Hematopoietic multipotent progenitor cell treated with erythropoietin and hydrocortisone succinate and interleukin-3 and kit ligand, for 17 days (in vitro differentiated cells): ENCODE results near the gene VASN.
"Not testable (repeated sequence)": the region's sequence is repeated elsewhere in the genome, so short reads cannot be mapped to it uniquely, and the experiment has no call there.

ENCODE experiments used
- DNase-seq: peaks from one replicate; pipeline ENCODE4 v3.0.0-alpha.2; 2015; ENCODE audit warnings: low spot score

VASN gene

DNA sequence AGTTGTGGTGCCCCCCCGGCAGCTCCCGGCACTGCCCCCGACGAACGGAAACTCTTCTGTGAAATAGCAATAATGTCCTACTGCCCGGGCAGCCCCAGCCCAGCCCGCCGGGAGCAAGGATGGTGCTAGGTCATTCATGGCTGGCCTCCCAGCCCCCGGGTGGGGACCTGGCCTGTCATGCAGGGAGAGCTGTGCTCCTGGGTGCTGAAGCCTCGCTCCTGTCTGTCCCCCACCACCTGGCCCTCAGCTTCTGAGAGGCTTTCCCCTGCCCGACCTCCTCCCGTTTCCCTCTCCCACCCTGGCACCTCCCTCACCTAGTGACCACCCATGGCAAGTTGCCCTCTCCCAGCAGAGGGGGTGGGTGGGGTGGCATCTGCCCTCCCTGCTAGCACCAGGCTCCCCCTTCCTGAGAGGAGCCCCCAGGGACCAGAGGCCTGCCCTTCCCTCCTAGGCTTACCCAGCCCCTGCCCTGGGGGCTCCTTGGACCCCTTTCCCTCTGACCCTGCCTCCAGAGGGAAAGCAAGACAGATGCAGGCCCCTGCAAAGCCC, 34.0 kb upstream of the VASN start:
- DNase-seq, result no peak

DNA sequence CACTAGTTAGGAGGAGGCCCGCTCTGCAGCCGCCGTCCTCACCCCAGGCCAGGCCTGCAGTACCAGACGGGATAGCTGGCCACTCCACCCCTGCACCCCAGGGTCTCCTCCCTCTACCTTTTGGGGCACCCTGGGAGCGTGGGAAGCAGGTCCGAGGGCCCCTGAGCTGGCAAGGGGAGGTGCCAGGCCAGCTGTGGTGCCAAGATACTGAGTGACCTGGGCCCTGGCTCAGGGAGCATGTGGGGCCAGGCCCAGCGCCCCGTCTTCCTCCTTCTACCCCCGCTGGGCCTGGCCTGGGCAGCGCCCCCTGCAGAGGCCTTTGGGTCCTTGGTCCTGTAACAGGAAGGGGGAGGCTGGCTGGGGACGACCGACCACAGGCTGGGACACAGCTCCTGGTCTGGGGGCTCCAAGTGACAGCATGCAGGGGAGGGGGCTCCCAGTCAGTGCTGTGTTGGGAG, 33.5 kb upstream of the VASN start:
- no peak for DNase-seq

GRCh38 chr16:4338712-4339299, 32.8 kb upstream of the VASN start:
- DNase-seq, result no peak

- no peak for DNase-seq
These were observed 32.2 kb upstream of the VASN start for GRCh38 chr16:4339455-4339854.

DNA sequence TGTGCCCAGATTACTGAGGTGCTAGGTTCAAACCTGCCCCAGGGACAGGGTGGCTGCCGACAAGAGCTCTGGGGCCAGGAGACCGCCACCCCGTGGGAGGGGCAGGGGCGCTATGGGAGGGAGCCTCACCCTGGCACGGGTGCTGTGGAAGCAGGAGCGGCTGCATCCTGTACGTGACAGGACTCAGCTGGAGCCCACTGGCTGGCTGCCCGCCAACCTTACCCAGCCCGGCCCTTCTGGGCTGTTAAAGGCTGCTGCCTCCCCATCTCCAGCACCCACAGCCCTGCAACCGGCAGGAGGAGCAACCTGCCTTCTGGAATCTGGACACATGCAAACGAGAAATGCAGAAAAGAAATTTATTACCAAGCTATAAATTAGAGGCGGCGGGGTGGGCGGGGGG, 31.7 kb upstream of the VASN start:
- no peak for DNase-seq

- DNase-seq, result no peak
These were observed 31.2 kb upstream of the VASN start for GRCh38 chr16:4340443-4340842.

GRCh38 chr16:4341250-4341649, 30.4 kb upstream of the VASN start:
- DNase-seq, result no peak

DNA sequence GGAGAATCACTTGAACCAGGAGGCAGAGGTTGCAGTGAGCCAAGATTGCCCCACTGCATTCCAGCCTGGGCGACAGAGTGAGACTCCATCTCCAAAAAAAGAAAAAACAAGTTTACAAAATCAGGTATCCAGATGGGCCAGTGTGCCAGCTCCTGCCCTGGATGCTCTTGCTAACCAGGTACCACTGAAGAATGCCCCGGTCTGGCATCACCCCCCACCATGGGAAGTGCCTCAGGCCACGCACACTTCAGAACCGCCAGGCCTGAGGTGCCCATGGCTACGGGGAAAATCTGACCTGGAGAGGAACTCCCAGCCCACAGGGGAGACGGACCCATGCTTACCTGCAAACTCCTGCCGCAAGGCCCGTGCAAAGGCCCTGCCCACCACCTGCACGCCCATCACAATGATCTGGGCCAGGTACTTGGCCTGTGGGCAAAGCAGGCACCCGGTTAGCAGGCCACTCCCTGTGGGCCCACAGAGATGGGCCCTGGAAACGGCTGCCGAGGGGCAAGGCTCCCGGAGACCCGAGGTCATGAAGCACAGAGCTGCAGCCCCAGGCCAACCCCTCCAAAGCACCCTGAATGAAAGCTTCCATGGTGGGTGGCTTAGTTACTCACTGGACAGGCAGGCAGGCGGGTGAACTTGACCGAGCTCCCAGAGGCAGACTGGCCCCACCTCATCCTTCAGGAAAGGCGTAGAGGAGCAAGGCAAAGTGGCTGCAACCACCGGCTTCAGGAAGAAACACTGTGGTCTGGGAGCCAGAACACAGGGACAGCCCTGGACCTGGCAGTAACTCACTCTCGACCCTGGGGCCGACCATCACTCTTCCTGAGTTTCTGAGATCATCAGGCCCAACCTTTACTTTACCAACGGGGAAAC, 28.5 kb upstream of the VASN start:
- no peak for DNase-seq

GRCh38 chr16:4344300-4344982, 27.2 kb upstream of the VASN start:
- not testable (repeated sequence) for DNase-seq

- no peak for DNase-seq
These were observed 26.4 kb upstream of the VASN start for GRCh38 chr16:4344983-4345835.

GRCh38 chr16:4345836-4346781, 25.5 kb upstream of the VASN start:
- no peak for DNase-seq

DNA sequence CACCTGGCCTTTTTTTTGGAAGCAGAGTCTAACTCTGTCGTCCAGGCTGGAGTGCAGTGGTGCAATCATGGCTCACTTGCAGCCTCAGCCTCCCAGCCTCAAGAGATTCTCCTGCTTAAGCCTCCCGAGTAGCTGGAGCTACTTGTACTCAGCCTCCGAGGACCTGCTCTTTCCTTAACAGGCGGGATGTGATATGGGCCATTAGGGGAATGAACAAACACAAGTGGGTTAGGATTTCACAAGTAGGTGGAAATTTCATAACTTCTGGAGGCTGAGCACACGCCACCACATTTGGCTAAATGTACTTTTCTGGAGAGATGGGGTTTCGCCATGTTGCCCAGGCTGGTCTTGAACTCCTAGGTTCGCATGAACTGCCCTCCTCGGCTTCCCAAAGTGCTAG, 24.6 kb upstream of the VASN start:
- DNase-seq, result no peak

- no peak for DNase-seq
These were observed 23.7 kb upstream of the VASN start for GRCh38 chr16:4347765-4348509.

DNA sequence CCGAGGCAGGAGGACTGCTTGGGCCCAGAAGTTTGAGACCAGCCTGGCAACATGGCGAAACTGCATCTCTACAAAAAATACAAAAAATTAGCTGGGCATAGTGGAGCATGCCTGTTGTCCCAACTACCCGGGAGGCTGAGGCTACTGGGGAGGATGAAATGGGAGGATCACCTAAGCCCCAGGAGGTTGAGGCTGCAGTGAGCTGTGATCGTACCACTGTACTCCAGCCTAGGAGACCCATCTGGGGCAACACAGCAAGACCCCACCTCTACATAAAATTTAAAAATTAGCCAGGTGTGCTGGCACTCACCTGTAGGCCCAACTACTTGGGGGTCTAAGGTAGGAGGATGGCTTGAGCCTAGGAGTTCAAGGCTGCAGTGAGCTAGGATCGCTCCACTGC, 22.3 kb upstream of the VASN start:
- DNase-seq, result no peak

DNA sequence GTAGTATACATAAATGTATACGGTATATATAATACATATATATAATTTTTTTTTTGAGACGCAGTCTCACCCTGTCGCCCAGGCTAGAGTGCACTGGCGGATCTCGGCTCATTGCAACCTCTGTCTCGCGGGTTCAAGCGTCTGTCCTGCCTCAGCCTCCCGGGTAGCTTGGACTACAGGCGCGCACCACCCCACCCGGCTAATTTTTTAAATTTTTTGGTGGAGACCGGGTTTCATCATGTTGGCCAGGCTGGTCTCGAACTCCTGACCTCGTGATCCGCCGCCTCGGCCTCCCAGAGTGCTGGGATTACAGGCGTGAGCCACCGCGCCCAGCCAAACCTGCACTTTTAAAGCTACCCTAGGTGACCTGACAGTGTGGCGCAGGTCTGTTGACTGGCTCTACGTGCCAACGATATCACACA, 21.3 kb upstream of the VASN start:
- DNase-seq, result no peak

DNA sequence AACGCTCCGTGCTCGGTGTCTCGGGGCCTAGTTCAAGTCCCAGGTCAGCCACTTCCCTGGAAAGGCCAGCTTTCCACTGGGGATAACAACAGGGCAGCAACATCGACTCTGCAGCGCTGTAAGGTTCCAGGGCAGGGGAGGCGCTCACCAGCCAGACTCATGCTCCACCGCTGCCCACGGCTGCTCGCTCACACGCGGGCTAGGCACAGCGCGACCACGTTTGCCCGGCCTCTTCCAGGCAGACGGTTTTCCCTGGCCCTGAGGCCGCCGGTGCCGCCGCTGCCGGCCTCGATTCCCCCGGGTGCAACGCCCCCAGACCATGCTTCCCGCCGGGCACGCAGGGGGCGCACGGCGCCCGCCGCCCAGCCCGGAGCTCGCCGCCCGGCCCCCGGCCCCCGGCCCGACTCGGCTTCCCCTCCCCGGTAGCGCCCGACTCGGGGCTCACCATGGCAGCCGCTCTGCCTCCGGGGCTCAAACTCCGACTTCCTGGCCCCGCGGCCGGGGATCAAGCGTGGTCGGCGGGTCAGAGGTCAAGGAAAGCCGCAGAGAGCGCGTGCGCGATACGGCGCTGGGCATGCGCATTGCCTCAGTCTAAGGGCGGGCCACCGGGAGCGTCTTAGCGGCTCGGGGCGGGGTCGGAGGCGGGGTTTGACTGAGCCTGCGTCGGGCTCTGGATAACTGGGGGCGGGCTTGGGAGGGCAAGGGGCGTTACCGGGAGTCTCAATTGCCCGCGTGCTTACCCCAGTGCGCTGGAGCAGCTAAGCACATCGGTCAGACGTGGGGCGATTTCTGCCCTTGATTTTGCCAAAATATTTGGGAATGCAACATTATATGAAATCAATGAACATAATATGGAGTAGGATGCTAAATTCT, 20.6 kb upstream of the VASN start, which contains the start of gene PAM16:
Gene PAM16, minus strand, starts transcription at position 535 of the 873 bp plus-strand sequence. Its CDS starts 87 bp downstream, at position 448.
- DNase-seq, result peak; percentile 91

GRCh38 chr16:4351880-4352279, 19.8 kb upstream of the VASN start:
- DNase-seq, result no peak

- DNase-seq, result no peak
These were observed 18.8 kb upstream of the VASN start for GRCh38 chr16:4352843-4353242.

DNA sequence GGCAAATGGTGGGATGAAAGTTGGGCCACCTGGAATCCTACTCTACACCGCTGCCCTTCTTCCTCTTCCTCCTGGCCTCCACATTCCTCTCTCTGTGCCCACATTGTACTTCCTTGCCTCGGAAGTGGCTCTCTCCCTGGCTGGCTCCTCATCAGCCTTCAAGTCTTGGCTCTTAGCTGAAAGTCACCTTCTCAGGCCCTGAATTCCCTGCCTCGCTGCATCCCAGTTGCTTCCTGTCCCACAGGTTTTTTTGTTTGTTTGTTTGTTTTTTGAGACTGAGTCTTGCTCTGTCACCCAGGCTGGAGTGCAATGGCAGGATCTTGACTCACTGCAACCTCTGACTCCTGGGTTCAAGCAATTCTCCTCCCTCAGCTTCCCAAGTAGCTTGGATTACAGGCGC, 18.0 kb upstream of the VASN start:
- no peak for DNase-seq
